ENCODE results near the gene NKAPD1.

GRCh38 chr11:112115386-112115785 is 41.3 kb downstream of the NKAPD1 start:
- TF ChIP-seq, protein P1, sequence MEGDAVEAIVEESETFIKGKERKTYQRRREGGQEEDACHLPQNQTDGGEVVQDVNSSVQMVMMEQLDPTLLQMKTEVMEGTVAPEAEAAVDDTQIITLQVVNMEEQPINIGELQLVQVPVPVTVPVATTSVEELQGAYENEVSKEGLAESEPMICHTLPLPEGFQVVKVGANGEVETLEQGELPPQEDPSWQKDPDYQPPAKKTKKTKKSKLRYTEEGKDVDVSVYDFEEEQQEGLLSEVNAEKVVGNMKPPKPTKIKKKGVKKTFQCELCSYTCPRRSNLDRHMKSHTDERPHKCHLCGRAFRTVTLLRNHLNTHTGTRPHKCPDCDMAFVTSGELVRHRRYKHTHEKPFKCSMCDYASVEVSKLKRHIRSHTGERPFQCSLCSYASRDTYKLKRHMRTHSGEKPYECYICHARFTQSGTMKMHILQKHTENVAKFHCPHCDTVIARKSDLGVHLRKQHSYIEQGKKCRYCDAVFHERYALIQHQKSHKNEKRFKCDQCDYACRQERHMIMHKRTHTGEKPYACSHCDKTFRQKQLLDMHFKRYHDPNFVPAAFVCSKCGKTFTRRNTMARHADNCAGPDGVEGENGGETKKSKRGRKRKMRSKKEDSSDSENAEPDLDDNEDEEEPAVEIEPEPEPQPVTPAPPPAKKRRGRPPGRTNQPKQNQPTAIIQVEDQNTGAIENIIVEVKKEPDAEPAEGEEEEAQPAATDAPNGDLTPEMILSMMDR (IDR thresholded peaks at IDR 0.05): no peak
- TF ChIP-seq POLR2A (IDR thresholded peaks at IDR 0.05) (no peak), POLR2AphosphoS5 (IDR thresholded peaks at IDR 0.05; ENCODE audit: insufficient read depth in 1 of 2, low read depth in 1 of 2) (no peak)

Data from vagina (tissue), 2 donors.